ENCODE data around the gene LRWD1. TPM values are rescaled to one million over a fixed set of nuclear protein-coding genes. Genes with fewer than 3 reads are reported as not detected.
"Not testable (repeated sequence)": the region's sequence is repeated elsewhere in the genome, so short reads cannot be mapped to it uniquely, and the experiment has no call there.

LRWD1 gene
- total RNA-seq, 4 donors from 2014 or later: 7.5 to 24.4 (median 12.3) TPM

- H3K9me3 ChIP-seq, H3K4me1 ChIP-seq, H3K27me3 ChIP-seq: not testable (repeated sequence)
- Histone ChIP-seq H3K4me3 (peak within 1 kb of the TSS; percentile 56), H3K36me3 (peaks cover 0 to 18% of the 10 kb centered on the region in 2 donors), H3K27ac (peak within 1 kb of the TSS in 3 of 4 donors; percentile 68 to 80 (median 68))
- ATAC-seq: peak; percentile 93
- TF ChIP-seq CTCF (IDR thresholded peaks at IDR 0.05) (peak in 2 of 4 experiments; percentile 50 to 74), POLR2A (IDR thresholded peaks at IDR 0.05) (peak in 1 of 2 donors; percentile 46), POLR2AphosphoS5 (IDR thresholded peaks at IDR 0.05) (peak; percentile 52)
- no CpG with 5 or more reads among the region's 72 CpGs for WGBS, 2 donors (ENCODE audit: low coverage in 1 of 2)
Measured at GRCh38 chr7:102478314-102479208, 13.8 kb downstream of the LRWD1 start, which contains the start of gene POLR2J. POLR2J (minus strand) TSS chr7:102478922; CDS start chr7:102478860, 62 bp downstream.

DNA sequence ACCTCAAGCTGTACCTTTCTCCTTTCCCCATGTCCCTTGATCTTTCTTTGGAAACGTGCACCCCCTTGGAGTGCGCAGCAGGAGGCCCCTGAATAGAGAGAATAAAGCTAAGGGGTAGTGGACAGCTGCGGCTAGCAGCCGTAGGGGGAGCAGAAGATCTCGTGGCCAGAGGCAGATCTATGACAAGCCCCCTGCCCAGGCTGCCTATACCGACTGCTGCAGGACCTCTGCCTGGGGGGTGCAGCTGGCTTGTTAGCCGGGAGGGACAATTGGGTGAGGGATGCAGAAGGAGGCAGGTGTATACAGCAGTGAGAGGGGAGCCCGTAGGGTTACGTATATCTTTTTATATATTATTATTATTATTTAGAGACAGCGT lies 14.4 kb downstream of the LRWD1 start:
- H3K4me3 ChIP-seq, ATAC-seq: not testable (repeated sequence)
- no CpG with 5 or more reads among the region's 10 CpGs for WGBS, 2 donors (ENCODE audit: low coverage in 1 of 2)

GRCh38 chr7:102479982-102480637 lies 15.3 kb downstream of the LRWD1 start:
- TF ChIP-seq CTCF (IDR thresholded peaks at IDR 0.05): peak in 3 of 4 experiments; percentile 36 to 56 (median 53)
- not testable (repeated sequence) for H3K4me3 ChIP-seq, H3K36me3 ChIP-seq, H3K4me1 ChIP-seq, H3K27me3 ChIP-seq, H3K9me3 ChIP-seq, ATAC-seq, H3K27ac ChIP-seq
- 13% methylated on average over 3 of the region's 11 CpGs; no CpG with 5 or more reads in 1 of the 2 donors for WGBS, 2 donors (ENCODE audit: low coverage in 1 of 2)

More for the DNA sequence above, 14.4 kb downstream of the LRWD1 start:
- not testable (repeated sequence) for H3K4me1 ChIP-seq, H3K27me3 ChIP-seq, H3K9me3 ChIP-seq
- Histone ChIP-seq H3K27ac (peak overlapping the region in 1 of 4 donors; percentile 80), H3K36me3 (peaks cover 0 to 12% of the 10 kb centered on the region in 2 donors)

GRCh38 chr7:102481962-102482361 lies 17.2 kb downstream of the LRWD1 start:
- H3K4me1 ChIP-seq, H3K4me3 ChIP-seq, H3K36me3 ChIP-seq, ATAC-seq, H3K9me3 ChIP-seq, H3K27me3 ChIP-seq, H3K27ac ChIP-seq: not testable (repeated sequence)
- WGBS, 2 donors (ENCODE audit: low coverage in 1 of 2): no CpG with 5 or more reads among the region's 10 CpGs

- not testable (repeated sequence) for H3K9me3 ChIP-seq, H3K27ac ChIP-seq, H3K27me3 ChIP-seq, ATAC-seq, H3K4me1 ChIP-seq, H3K36me3 ChIP-seq, H3K4me3 ChIP-seq
- WGBS, 2 donors (ENCODE audit: low coverage in 1 of 2): no CpG with 5 or more reads among the region's 5 CpGs
Measured at GRCh38 chr7:102484317-102484716, 19.5 kb downstream of the LRWD1 start.

- no CpG with 5 or more reads among the region's 12 CpGs for WGBS, 2 donors (ENCODE audit: low coverage in 1 of 2)
- H3K27me3 ChIP-seq, H3K9me3 ChIP-seq, H3K4me1 ChIP-seq, H3K4me3 ChIP-seq, H3K27ac ChIP-seq, H3K36me3 ChIP-seq: not testable (repeated sequence)
- ATAC-seq: peak; percentile 28
Measured at GRCh38 chr7:102490529-102491075, 25.8 kb downstream of the LRWD1 start.

- WGBS, 2 donors (ENCODE audit: low coverage in 1 of 2): no CpG with 5 or more reads among the region's 33 CpGs
- peak; percentile 90 for ATAC-seq
- not testable (repeated sequence) for H3K27ac ChIP-seq, H3K4me3 ChIP-seq, H3K36me3 ChIP-seq, H3K4me1 ChIP-seq, H3K9me3 ChIP-seq, H3K27me3 ChIP-seq
Measured at GRCh38 chr7:102493220-102493935, 28.6 kb downstream of the LRWD1 start.

DNA sequence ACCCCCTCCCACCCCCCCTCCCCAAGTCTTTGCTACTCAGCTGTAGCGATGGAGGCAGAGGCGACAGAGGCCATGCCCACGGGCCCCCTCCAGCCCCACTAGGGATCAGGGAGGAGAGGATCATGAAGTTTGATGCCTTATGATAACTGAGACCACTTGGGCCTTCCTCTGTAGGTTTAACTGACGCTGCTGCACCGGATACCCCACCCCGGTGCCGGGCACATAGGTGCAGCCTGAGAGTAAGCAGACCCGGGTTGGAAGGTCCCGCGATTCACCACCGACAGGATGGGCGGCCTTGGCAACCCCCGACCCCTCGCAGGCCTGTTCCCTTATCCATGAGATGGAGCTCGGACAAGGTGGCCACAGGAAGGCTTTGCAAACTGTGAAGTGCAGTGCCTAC lies 29.2 kb downstream of the LRWD1 start:
- H3K4me3 ChIP-seq: peak overlapping the region in 1 of 2 donors; percentile 32
- H3K36me3 ChIP-seq, ATAC-seq, H3K9me3 ChIP-seq, H3K4me1 ChIP-seq, H3K27ac ChIP-seq, H3K27me3 ChIP-seq: not testable (repeated sequence)
- WGBS, 2 donors (ENCODE audit: low coverage in 1 of 2): no CpG with 5 or more reads among the region's 15 CpGs

DNA sequence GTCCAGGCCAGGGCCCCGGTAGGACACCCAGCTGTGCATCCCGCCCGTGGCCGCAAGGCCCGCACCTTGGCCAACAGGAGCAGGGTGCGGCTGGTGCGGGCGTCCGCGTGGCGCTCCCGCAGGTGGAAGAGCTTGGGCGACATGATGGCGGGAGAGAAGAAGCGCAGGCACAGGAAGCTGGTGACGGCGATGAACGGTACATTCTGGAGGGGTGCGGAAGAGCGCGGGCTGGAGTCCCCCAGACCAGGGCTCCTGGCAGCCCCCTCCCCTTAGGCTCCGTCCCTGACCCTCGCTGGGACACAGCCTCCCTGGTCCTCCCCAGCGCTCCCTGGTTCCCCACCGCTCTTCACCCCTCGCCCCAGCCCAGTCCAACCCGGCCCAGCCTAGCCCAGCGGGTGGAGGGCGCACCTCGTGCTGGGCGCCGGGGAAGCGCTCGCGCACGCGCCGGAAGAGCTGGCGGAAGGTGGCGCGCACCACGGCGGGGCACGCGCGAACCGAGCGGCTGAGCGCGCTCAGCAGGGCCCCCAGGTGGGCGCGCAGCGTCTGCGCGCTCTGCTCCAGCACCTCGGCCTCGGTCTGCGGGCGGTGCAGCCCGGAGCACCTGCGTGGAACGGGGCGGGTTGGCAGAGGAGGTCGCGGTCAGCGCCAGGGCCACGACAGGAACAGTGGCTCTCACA lies 29.8 kb downstream of the LRWD1 start:
- not testable (repeated sequence) for H3K4me1 ChIP-seq, H3K27me3 ChIP-seq, H3K9me3 ChIP-seq, H3K36me3 ChIP-seq, H3K27ac ChIP-seq, H3K4me3 ChIP-seq
- WGBS, 2 donors (ENCODE audit: low coverage in 1 of 2): no CpG with 5 or more reads among the region's 67 CpGs
- ATAC-seq: peak; percentile 24

GRCh38 chr7:102496861-102497260 lies 32.1 kb downstream of the LRWD1 start:
- not testable (repeated sequence) for H3K27ac ChIP-seq, H3K27me3 ChIP-seq
- WGBS, 2 donors (ENCODE audit: low coverage in 1 of 2): no CpG with 5 or more reads among the region's 10 CpGs

More at GRCh38 chr7:102496861-102497260, 32.1 kb downstream of the LRWD1 start:
- H3K9me3 ChIP-seq, H3K4me3 ChIP-seq, H3K36me3 ChIP-seq, H3K4me1 ChIP-seq, ATAC-seq: not testable (repeated sequence)

Data from gastroesophageal sphincter (tissue), 4 donors.